Measurements from ENCODE around the gene CSGALNACT2. TPM values are rescaled to one million over a fixed set of nuclear protein-coding genes. Genes with fewer than 3 reads are reported as not detected.

The CSGALNACT2 gene
- total RNA-seq, 1 experiment from 2014 or later: 8.9 TPM

DNA sequence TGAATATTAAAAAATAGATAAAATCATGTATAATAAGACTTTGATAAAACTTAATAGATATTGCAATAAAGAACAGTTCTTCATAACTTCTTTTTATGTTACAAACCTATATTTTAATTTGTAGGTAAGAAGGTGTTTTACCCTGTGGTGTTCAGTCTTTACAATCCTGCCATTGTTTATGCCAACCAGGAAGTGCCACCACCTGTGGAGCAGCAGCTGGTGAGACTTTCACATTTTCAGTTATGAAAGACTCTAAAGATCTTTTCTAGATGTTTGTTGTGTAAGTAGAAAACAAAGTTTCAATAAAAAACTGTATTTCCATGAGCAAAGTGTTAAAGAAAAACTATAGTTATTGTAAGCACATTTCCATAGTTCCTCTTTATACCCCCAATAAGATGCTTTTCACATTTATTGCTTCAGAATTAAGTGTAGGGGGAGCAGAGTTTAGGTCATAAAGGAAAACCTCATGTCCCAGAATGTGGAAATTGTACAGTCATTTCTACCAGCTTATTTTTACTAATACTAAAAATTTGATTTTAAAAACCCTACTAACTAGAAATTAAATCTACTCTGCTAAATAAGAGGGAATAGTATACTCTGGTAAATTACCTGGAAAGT is 28.7 kb downstream of the CSGALNACT2 start:
- H4K8ac ChIP-seq (replicated peaks; ENCODE audit: insufficient read length, low read depth, low read length): no peak overlapping the region
- no peaks in the 10 kb centered on the region for H3K79me1 ChIP-seq (ENCODE audit: insufficient read depth, low read depth, low read length, poor library complexity, severe bottlenecking)
- H3T11ph ChIP-seq (ENCODE audit: low read length): no peak overlapping the region
- H3K18ac ChIP-seq (ENCODE audit: insufficient read length, low read depth, low read length): no peak overlapping the region
- no peaks in the 10 kb centered on the region for H3K9me3 ChIP-seq (ENCODE audit: control insufficient read depth, low read depth, low read length)
- Mint-ChIP-seq H3K27ac (no peak overlapping the region), H3K27me3 (ENCODE audit: low read depth) (no peaks in the 10 kb centered on the region), H3K36me3 (ENCODE audit: insufficient read depth in 1 of 3, low read depth in 3 of 3) (no peaks in the 10 kb centered on the region; a peak in 2 of 7 replicates), H3K4me1 (peaks cover 5 to 7% of the 10 kb centered on the region in 2 experiments; a peak in 2 of 4 replicates), H3K4me3 (no peak overlapping the region), H3K9me3 (no peaks in the 10 kb centered on the region)
- H2AFZ ChIP-seq (ENCODE audit: low read length): no peak overlapping the region
- DNase-seq: no peak
- no peak overlapping the region for H2AK5ac ChIP-seq (ENCODE audit: insufficient read length, low read length)
- no peak overlapping the region for H4K91ac ChIP-seq (ENCODE audit: insufficient read length, low read depth, low read length)
- no peak overlapping the region for H3K14ac ChIP-seq (ENCODE audit: insufficient read depth, low read length)
- no peak overlapping the region for H3K23ac ChIP-seq (ENCODE audit: insufficient read length, low read depth, low read length)
- H3K23me2 ChIP-seq (ENCODE audit: insufficient read length, low read depth, low read length, poor library complexity, severe bottlenecking): no peaks in the 10 kb centered on the region
- H3K9ac ChIP-seq (ENCODE audit: extremely low read depth, insufficient read length, low read length): no peak overlapping the region
- H3K4ac ChIP-seq (ENCODE audit: low read depth, low read length): no peak overlapping the region
- H2BK120ac ChIP-seq (ENCODE audit: low read depth, low read length, poor library complexity, severe bottlenecking): no peak overlapping the region
- no peak overlapping the region for H3K56ac ChIP-seq (ENCODE audit: insufficient read length, low read depth, low read length)
- no peak overlapping the region for H2BK15ac ChIP-seq (ENCODE audit: low read depth, low read length)
- no peak overlapping the region for H3K27ac ChIP-seq (ENCODE audit: insufficient read length, low read depth, low read length)
- H4K5ac ChIP-seq (ENCODE audit: insufficient read length, low read depth, low read length): no peak overlapping the region
- H3K79me2 ChIP-seq (ENCODE audit: insufficient read depth, low read length): no peaks in the 10 kb centered on the region; the same call in 1 of the 2 replicates
- no peak overlapping the region for H2BK5ac ChIP-seq (ENCODE audit: insufficient read length, low read length)
- no peak overlapping the region for H2BK12ac ChIP-seq (ENCODE audit: insufficient read length, low read depth, low read length)
- TF ChIP-seq CTCF (conservative IDR thresholded peaks at IDR 0.05): no peak
- H4K20me1 ChIP-seq (ENCODE audit: control insufficient read depth, insufficient read depth, insufficient read length): no peaks in the 10 kb centered on the region
- H3K4me2 ChIP-seq (ENCODE audit: insufficient read depth, insufficient read length, low read length): no peak overlapping the region
- no peaks in the 10 kb centered on the region for H3K4me1 ChIP-seq (ENCODE audit: insufficient read depth, low read length)
- H3K27me3 ChIP-seq (ENCODE audit: insufficient read depth, low read length): no peaks in the 10 kb centered on the region
- H2BK20ac ChIP-seq (ENCODE audit: low read depth, low read length, poor library complexity, severe bottlenecking): no peak overlapping the region
